Measurements from ENCODE around the gene PHKG2. TPM values are rescaled to one million over a fixed set of nuclear protein-coding genes. Genes with fewer than 3 reads are reported as not detected.
"Not testable (repeated sequence)": the region's sequence is repeated elsewhere in the genome, so short reads cannot be mapped to it uniquely, and the experiment has no call there.

Gene PHKG2, protein sequence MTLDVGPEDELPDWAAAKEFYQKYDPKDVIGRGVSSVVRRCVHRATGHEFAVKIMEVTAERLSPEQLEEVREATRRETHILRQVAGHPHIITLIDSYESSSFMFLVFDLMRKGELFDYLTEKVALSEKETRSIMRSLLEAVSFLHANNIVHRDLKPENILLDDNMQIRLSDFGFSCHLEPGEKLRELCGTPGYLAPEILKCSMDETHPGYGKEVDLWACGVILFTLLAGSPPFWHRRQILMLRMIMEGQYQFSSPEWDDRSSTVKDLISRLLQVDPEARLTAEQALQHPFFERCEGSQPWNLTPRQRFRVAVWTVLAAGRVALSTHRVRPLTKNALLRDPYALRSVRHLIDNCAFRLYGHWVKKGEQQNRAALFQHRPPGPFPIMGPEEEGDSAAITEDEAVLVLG
- polyA plus RNA-seq (ENCODE audit: insufficient read length in 12 of 12): 10 to 100 TPM in 8 of 12 donors, 1 to 10 TPM in 2, not detected in 2; 9.1 to 21.2 (median 11.3) TPM
- long read RNA-seq, donor 1, full-length matches to known transcripts: 13 of 13 reads
- long read RNA-seq, donor 1, partial matches to known transcripts: 0 of 13 reads
- long read RNA-seq, donor 1, other reads (novel, unspliced or antisense): 0 of 13 reads
- long read RNA-seq, donor 2, full-length matches to known transcripts: 3 of 3 reads
- long read RNA-seq, donor 2, partial matches to known transcripts: 0 of 3 reads
- long read RNA-seq, donor 2, other reads (novel, unspliced or antisense): 0 of 3 reads
- long read RNA-seq, donor 3, full-length matches to known transcripts: 3 of 3 reads
- long read RNA-seq, donor 3, partial matches to known transcripts: 0 of 3 reads
- long read RNA-seq, donor 3, other reads (novel, unspliced or antisense): 0 of 3 reads
- long read RNA-seq, donor 4: 0 reads
- long read RNA-seq, donor 5, full-length matches to known transcripts: 7 of 7 reads
- long read RNA-seq, donor 5, partial matches to known transcripts: 0 of 7 reads
- long read RNA-seq, donor 5, other reads (novel, unspliced or antisense): 0 of 7 reads
- long read RNA-seq, donor 6, full-length matches to known transcripts: 3 of 3 reads
- long read RNA-seq, donor 6, partial matches to known transcripts: 0 of 3 reads
- long read RNA-seq, donor 6, other reads (novel, unspliced or antisense): 0 of 3 reads
- long read RNA-seq, donor 7, full-length matches to known transcripts: 2 of 2 reads
- long read RNA-seq, donor 7, partial matches to known transcripts: 0 of 2 reads
- long read RNA-seq, donor 7, other reads (novel, unspliced or antisense): 0 of 2 reads
- long read RNA-seq, donor 8, full-length matches to known transcripts: 2 of 2 reads
- long read RNA-seq, donor 8, partial matches to known transcripts: 0 of 2 reads
- long read RNA-seq, donor 8, other reads (novel, unspliced or antisense): 0 of 2 reads
- long read RNA-seq, donor 9, full-length matches to known transcripts: 1 of 1 reads
- long read RNA-seq, donor 9, partial matches to known transcripts: 0 of 1 reads
- long read RNA-seq, donor 9, other reads (novel, unspliced or antisense): 0 of 1 reads
- long read RNA-seq, donor 10, full-length matches to known transcripts: 2 of 2 reads
- long read RNA-seq, donor 10, partial matches to known transcripts: 0 of 2 reads
- long read RNA-seq, donor 10, other reads (novel, unspliced or antisense): 0 of 2 reads
- long read RNA-seq, donor 11, full-length matches to known transcripts: 6 of 6 reads
- long read RNA-seq, donor 11, partial matches to known transcripts: 0 of 6 reads
- long read RNA-seq, donor 11, other reads (novel, unspliced or antisense): 0 of 6 reads

DNA sequence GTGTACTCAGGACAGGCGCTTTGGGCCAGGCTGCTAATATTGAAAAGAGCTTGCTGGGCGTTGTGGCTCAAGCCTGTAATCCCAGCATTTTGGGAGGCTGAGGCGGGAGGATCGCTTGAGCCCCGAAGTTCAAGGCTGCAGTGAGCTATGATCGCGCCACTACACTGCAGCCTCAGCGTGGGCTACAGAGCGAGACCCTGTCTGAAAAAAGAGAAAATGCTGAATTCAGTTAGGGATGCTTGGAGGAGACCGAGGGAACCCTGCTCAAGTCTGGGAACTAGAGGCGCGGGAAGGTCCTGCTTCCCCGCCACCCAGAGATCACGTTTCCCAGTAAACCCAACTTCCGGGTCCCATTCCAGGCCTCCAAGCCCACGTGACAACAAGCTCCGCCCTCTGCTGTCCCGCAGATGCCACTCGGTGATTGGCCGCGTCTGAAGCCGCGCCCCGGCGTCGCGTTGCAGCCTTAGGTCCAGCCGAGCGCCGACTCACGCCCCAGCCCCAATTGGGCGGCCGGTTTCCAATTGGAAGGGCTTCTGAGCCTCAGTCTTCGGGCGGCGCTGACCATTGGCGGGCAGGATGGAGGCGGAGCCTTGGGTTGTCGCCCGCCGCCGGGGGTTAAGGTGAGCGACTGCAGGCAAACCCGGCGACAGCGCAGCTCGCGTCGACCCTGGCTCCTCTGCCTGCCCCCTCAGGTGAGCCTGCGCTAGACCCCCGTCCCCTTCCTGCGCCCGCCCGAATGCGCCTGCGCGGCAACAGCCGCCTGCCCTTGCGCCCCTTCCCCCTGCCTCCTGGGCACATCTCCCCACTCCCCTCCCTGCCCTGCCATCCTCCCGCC is at the start of gene PHKG2:
PHKG2 (plus strand) TSS at position 627 of the 835 bp plus-strand sequence. CDS start 396 bp downstream, outside the sequence.
- peak; percentile 99 for DNase-seq

DNA sequence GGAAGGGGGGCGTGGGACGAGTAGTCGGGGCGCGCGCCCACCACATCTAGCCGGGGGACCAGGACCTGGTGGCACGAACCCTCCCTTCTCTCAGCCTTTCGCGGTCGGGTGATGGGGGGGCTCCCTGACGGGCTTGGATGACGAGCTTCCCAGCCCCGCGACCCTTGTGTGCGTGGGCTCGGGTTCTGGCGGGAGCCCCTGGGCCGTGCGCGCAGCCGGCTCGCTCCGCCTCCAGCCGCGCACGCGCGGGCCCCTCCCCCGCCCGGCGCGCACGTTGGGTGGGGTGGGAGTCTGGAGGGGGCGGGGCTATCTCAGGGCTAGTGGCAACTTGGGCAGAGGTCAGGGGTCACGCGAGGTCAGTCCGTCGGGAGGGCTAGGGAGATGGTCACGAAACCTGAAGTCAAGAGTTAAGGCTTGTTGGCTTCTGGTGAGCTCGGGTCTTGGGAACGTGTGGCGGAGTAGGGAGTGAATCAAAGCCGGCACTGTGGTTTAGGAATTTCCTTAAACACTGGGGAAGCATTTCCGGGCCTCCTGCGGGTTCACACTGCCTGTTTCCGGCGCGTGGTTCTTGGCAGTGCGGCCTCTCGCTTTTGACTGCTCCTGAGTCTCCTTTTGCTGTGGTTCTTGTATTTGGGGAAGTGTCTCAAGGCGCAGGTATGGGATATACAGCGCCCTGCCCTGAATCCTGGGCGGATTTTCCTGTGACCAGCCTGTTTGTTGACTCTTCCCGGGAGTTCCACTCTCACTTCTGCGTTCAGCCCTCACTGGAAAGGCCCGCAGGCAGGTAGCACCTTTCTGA is 49.2 kb upstream of the PHKG2 start, which contains the start of gene SRCAP:
SRCAP (plus strand) TSS at position 356 of the 799 bp plus-strand sequence. CDS start 1,654 bp downstream, outside the sequence.
- peak; percentile 82 for DNase-seq

DNA sequence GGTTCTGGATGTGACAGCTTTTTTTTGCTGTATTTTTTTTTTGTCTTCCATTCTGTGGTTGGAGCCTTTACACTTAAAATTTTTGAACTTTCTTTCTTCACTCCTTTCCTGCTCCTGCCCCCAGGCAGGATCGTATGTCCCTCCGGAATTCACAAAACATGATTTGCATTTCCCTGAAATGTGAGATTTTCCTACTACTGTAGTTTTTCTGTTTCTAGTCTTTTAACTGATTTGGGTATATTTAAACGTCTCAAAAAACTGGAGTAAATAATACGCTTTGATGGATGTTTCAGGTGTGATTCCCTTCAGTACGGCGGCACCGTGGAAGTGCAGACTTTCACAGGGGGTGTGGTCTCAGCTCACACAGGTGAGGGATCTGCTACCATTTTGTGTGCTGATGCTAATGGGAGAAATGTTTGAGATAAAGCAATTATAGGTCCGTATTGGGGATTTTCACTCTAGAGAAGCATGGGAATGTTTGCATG is 48.6 kb upstream of the PHKG2 start:
- no peak for DNase-seq

DNA sequence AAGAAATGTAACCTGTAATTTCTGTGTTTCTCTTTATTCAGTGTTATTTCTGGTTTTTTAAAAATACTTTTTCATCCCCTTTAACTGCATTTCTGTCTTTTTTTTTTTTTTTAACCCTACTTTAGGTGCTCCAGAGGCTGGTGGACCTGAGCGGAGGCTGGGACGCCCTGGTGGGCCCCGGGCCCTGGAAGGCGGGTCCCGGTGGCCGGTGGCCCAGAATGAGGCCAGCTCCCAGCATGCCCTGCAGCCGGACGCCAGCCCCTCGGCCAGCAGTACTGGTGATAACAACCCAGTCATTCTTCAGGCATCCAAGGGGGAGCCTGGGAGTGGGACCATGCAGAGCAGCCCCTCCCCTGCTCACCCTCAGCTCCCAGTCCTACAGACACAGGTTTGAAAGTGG is 47.7 kb upstream of the PHKG2 start:
- no peak for DNase-seq

DNA sequence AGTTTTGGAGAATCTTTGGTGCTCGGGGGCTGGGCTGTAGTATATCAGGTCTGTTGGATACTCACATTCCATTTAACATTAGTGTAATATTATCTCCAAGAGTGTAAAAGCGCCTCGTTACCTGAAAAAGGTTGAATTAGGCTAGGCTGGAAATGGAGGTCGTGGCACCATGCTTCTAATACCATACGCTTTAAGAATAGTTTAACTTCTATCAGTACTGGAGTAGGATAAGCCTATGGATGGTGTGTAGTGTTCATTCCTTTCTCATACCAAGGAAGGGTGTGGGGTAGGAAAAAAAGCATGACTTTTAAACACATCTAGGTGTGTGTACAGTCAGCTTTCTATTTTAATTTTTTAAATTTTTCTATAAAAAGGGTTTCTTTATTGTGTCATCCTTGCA is 47.3 kb upstream of the PHKG2 start:
- no peak for DNase-seq

DNA sequence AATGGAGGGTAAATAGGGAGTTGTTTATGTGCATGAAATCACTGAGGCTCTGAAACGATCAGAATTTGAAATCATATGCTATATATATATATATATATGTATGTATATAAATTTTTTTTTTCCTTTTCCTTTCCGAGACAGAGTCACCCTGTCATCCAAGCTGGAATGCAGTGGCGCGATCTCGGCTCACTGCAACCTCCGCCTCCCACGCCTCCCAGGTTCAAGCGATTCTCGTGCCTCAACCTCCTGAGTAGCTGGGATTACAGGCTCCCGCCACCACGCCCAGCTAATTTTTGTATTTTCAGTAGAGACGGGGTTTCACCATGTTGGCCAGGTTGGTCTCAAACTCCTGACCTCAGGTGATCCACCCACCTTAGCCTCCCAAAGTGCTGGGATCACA is 45.2 kb upstream of the PHKG2 start:
- DNase-seq: not testable (repeated sequence)

DNA sequence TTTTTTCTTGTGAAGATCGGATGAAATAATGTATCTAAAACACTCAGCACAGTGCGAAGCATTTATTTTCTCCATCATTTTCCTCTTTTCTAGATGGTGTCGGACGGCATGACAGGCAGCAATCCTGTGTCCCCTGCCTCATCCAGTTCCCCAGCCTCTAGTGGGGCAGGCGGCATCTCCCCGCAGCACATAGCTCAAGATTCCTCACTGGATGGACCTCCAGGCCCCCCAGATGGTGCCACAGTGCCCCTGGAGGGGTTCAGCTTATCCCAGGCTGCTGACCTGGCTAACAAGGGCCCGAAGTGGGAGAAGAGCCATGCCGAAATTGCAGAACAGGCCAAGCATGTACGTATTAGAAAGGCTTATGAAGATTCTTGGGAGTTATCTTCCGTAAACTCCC is 44.3 kb upstream of the PHKG2 start:
- no peak for DNase-seq

DNA sequence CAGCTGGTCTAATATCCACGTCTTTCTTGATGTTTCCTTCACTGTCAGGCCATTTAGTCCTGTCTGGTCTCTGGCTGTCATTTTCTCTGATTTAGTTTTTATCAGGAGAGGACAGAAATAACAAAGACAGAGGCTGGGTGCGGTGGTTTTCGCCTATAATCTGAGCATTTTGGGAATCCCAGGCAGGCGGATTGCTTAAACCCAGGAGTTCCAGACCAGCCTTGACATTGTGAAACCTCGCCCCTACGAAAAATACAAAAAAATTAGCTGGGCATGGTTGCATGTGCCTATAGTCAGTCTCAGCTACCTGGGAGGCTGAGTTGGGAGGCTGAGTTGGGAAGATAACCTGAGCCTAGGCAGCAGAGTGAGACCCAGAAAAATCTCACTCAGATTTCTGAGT is 42.2 kb upstream of the PHKG2 start:
- no peak for DNase-seq

DNA sequence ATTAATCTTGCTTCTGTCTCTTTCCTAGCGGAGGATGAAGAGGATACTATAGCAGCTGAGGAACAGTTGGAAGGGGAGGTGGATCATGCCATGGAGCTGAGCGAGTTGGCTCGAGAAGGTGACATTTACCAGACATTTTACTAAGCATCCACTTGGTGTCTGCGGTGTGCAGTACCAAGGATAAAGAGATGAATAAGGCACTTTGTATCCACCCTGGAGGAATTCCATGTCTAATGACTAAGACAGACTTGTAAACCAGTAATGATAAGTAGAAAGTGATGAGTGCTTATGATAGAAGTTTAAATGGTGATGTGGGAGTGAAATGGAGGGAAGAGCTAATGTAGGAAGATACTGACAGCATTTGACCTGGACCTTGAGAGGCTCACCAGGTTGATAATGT is 37.3 kb upstream of the PHKG2 start:
- no peak for DNase-seq

DNA sequence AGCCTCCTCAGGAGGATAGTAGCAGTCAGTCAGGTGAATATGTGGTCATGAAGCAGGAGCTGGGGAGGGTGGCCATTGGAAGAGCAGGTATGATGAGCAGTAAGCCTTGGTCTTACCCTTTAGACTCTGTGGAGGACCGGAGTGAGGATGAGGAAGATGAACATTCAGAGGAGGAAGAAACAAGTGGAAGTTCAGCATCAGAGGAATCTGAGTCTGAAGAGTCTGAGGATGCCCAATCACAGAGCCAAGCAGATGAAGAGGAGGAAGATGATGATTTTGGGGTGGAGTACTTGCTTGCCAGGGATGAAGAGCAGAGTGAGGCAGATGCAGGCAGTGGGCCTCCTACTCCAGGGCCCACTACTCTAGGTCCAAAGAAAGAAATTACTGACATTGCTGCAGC is 36.5 kb upstream of the PHKG2 start:
- DNase-seq: no peak

DNA sequence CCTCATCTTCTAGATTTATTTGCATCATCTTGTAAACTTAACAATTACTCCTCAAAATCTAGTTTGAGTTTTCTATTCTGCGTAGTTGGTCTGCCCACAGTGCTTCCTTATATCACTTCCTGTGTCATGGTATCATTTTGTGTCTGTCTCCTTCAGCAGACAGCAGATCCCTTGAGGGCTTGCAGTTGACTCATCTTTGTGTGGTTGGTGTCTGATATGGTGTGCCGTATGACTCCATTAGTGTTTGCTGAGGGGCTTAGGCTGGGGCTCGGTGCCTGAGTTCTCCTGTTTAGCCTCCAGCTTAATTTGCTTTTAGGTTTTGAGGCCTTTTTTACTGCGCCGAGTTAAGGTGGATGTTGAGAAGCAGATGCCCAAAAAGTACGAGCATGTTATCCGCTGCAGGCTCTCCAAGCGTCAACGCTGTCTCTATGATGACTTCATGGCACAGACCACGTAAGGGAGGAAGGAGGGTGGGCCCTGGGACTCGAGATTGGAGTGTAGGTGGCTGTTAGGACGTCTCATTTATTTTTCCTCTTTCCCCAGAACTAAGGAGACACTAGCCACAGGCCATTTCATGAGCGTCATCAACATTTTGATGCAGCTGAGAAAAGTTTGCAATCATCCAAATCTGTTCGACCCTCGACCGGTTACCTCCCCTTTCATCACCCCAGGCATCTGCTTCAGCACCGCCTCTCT is 32.3 kb upstream of the PHKG2 start:
- DNase-seq: no peak

DNA sequence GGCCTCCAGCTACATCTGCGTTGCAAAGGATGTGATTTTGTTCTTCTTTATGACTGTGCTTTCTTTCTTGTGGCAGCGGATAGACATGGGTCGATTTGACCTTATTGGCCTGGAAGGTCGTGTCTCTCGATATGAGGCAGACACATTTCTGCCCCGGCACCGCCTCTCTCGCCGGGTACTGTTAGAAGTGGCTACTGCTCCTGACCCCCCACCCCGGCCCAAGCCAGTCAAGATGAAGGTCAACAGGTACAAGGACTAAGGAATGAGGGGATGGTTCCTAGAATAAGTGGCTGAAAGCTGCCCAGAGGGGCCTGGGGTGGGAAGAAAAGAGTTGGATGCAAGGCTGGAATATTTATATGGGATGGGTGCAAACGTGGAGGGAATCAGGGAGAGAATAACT is 28.1 kb upstream of the PHKG2 start:
- DNase-seq: no peak

DNA sequence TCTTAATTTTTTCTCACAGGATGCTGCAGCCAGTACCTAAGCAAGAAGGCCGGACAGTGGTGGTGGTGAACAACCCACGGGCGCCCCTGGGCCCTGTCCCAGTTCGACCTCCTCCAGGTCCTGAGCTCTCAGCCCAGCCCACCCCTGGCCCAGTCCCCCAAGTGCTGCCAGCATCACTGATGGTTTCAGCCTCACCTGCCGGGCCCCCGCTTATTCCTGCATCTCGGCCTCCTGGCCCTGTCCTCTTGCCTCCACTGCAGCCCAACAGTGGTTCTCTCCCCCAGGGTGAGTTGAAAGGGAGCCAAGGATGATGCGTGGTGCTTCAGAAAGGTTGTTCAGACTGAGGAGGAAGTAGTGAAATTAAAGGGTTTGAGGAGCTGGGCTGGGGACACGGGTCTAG is 27.5 kb upstream of the PHKG2 start:
- no peak for DNase-seq

DNA sequence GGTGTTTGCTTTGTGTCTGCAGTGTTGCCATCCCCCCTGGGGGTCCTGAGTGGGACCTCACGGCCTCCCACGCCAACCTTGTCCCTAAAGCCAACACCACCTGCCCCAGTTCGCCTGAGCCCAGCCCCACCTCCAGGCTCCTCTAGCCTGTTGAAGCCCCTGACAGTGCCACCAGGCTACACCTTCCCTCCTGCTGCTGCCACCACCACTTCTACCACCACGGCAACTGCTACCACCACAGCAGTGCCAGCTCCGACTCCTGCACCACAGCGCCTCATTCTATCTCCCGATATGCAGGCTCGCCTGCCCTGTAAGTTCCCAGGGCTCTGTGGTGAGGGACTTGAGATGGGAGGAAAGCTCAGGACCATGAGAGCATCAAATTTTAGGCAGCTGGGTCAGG is 27.1 kb upstream of the PHKG2 start:
- DNase-seq: no peak

DNA sequence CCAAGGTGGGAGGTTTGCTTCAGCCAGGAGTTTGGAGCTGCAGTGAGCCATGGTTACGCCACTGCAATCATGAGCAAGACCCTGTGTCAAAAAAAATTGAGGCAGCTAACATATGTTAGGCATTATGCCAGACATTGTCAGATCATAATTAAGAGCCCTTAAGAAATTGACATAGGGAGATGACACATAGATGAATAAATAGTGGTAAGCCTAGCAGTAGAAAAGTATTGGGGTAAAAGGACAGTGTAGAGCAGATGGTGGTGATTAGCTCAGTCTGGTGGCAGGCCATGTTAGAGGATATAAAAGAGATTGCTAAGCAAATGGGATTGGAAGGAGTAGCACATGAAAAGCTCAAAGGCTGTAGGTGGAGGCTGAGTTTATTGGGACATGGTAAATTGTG is 26.6 kb upstream of the PHKG2 start:
- DNase-seq: no peak

DNA sequence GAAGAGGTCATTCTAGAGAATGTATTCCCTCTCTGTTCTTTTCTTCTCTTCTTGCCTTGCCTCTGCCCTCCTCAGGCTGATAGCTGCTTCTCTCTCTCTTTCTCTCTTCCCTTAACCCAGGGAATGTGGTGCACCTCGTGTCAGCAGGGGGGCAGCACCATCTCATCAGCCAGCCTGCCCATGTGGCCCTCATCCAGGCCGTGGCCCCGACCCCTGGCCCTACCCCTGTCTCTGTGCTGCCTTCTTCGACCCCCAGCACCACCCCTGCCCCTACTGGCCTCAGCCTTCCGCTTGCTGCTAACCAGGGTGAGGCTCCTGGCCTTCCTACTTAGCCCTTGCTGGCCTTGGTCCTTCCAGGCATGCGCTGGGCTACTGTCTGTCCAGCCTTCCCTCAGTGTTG is 25.8 kb upstream of the PHKG2 start:
- DNase-seq: no peak

DNA sequence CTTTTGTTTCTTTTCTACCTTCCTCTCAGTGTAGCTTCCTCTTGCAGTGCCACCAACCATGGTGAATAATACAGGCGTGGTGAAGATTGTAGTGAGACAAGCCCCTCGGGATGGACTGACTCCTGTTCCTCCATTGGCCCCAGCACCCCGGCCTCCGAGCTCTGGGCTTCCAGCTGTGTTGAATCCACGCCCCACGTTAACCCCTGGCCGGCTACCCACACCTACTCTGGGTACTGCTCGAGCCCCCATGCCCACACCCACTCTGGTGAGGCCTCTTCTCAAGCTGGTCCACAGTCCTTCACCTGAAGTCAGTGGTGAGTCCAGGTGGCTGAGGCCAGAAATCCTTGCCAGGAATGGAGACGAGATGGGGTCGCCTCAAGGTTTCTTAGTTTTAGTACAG is 25.3 kb upstream of the PHKG2 start:
- no peak for DNase-seq

DNA sequence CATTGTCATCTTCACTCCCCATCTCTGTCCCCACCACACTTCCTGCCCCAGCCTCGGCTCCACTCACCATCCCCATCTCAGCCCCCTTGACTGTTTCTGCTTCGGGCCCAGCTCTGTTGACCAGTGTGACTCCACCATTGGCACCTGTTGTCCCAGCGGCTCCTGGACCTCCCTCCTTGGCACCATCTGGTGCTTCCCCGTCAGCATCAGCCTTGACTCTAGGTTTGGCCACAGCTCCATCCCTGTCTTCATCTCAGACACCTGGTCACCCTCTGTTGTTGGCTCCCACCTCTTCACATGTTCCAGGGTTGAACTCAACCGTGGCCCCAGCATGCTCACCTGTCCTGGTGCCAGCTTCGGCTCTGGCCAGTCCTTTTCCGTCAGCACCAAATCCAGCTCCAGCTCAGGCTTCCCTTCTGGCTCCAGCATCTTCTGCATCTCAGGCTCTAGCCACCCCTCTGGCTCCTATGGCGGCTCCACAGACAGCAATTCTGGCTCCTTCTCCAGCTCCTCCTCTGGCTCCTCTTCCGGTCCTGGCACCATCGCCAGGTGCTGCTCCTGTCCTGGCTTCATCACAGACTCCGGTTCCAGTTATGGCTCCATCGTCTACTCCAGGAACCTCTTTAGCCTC is 24.4 kb upstream of the PHKG2 start:
- no peak for DNase-seq

Measured in muscle of arm (tissue), 14 donors.